ENCODE results near the gene TMEM209. TPM values are rescaled to one million over a fixed set of nuclear protein-coding genes. Genes with fewer than 3 reads are reported as not detected.
"Not testable (repeated sequence)": the region's sequence is repeated elsewhere in the genome, so short reads cannot be mapped to it uniquely, and the experiment has no call there.

The TMEM209 gene
- 19.1 TPM for polyA plus RNA-seq (2013, experiment 1 of 2)
- 19.1 TPM for polyA plus RNA-seq (2013, experiment 2 of 2)

DNA sequence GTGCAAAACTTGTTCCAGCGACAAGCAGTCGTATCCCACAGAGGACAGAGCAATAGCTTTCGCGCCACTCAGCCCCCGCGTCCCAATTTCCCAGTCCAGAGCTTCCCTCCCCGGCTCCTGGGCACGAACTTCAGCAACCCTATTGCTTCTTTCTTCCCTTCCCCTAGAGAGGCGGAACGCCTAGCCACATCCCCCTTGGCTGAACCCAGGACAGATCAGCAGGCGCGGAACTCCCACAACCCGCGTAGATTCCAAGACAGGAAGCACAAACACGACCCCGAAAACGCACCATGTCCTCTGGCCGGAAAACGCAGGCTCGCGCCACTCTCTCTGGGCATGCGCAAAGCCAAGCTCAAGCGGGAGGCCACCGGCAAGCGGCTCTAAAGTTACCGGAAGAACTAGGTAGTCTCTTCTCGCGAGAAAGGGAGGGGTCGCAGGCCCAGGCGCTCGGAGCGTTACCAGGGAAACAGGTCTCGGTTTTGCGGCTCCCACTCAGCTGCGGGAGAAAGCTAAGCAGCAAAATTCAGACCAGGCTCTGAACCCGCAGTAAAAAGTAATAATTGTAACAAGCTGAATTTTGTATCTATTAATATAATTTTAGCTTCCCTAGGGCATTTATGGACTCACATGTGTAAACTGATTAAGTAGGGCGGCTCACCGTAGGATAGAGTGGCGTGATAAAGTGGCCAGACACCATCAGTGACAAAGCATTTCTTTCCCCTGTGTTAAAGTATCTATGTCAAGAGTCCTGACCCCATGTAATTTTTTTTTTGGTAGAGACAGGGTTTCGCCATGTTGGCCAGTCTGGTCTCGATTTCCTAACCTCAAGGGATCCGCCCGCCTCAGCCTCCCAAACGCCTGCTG lies at the start of gene TMEM209:
Gene TMEM209 (minus strand): TSS at position 323 of the 864 bp plus-strand sequence. CDS start 31 bp downstream, at position 292.
- Histone ChIP-seq H3K9ac (ENCODE audit: low read length) (peak within 1 kb of the TSS; percentile 95), H2AFZ (ENCODE audit: low read depth, low read length) (peak within 1 kb of the TSS; percentile 66)

DNA sequence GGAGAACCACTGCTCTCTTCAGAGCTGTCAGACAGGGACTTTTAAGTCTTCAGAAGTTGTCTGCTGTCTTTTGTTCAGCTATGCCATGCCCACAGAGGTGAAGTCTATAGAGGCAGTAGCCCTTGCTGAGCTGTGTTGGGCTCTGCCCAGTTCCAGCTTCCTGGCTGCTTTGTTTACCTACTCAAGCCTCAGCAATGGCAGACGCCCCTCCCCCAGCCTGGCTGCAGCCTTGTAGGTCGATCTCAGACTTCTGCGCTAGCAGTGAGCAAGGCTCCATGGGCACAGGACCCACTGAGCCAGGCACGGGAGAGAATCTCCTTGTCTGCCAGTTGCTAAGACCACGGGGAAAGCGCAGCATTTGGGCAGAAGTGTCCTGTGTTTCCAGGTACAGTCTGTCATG lies 49.3 kb upstream of the TMEM209 start:
- no peak overlapping the region for H2AFZ ChIP-seq (ENCODE audit: low read depth, low read length)
- peak overlapping the region in 1 of 2 experiments; percentile 48 for H3K14ac ChIP-seq (ENCODE audit: low read length in 2 of 2)
- no peak overlapping the region for H2BK15ac ChIP-seq (ENCODE audit: low read depth, poor library complexity, severe bottlenecking)
- H4K8ac ChIP-seq (ENCODE audit: low read length), result peak overlapping the region; percentile 54
- H3K23ac ChIP-seq (ENCODE audit: low read length in 2 of 2), result no peak overlapping the region
- no peaks in the 10 kb centered on the region for H3K79me1 ChIP-seq (replicated peaks; ENCODE audit: low read length, poor library complexity, severe bottlenecking)
- 92% methylated on average over 6 of the region's 6 CpGs for WGBS
- H3K4me2 ChIP-seq (ENCODE audit: low read length, poor library complexity, severe bottlenecking), result no peak overlapping the region
- H3K18ac ChIP-seq (ENCODE audit: low read depth in 1 of 2, low read length in 2 of 2), result no peak overlapping the region
- H3K36me3 ChIP-seq (ENCODE audit: control insufficient read depth in 1 of 2, insufficient read depth in 2 of 2, low read depth in 1 of 2, low read length in 2 of 2), result no peaks in the 10 kb centered on the region
- no peak overlapping the region for H3K27ac ChIP-seq (ENCODE audit: low read length, poor library complexity, severe bottlenecking)
- peaks cover 37% of the 10 kb centered on the region for H3K9me3 ChIP-seq (ENCODE audit: control insufficient read depth, low read length)
- no peak overlapping the region for H2BK120ac ChIP-seq (ENCODE audit: low read depth, low read length)
- H3K27me3 ChIP-seq (ENCODE audit: control insufficient read depth in 1 of 2, insufficient read depth in 1 of 2, low read length in 2 of 2), result no peaks in the 10 kb centered on the region
- no peak overlapping the region for H3K4me3 ChIP-seq (ENCODE audit: insufficient read depth in 1 of 2, low read depth in 1 of 2, low read length in 2 of 2)
- no peak overlapping the region for H2BK5ac ChIP-seq (ENCODE audit: low read depth, low read length, poor library complexity, severe bottlenecking)
- no peak overlapping the region for H2BK12ac ChIP-seq (ENCODE audit: low read length in 2 of 2)
- no peak overlapping the region for H3K4ac ChIP-seq (ENCODE audit: low read depth in 1 of 2, low read length in 2 of 2)
- no peak overlapping the region for H3K9ac ChIP-seq (ENCODE audit: low read length)
- H3K4me1 ChIP-seq (ENCODE audit: control insufficient read depth, insufficient read depth, low read depth, low read length), result no peaks in the 10 kb centered on the region
- no peak overlapping the region for H2AK5ac ChIP-seq (ENCODE audit: low read length, severe bottlenecking)
- no peak for DNase-seq
- no peak overlapping the region for H4K91ac ChIP-seq (ENCODE audit: low read length)

More for the DNA sequence above, at the start of gene TMEM209:
- Histone ChIP-seq H3K4me2 (ENCODE audit: low read length, poor library complexity, severe bottlenecking) (peak within 1 kb of the TSS; percentile 80), H3K27ac (ENCODE audit: low read length, poor library complexity, severe bottlenecking) (peak within 1 kb of the TSS; percentile 83), H3K36me3 (ENCODE audit: control insufficient read depth in 1 of 2, insufficient read depth in 2 of 2, low read depth in 1 of 2, low read length in 2 of 2) (peaks cover 4 to 33% of the 10 kb centered on the region in 2 experiments), H4K8ac (ENCODE audit: low read length) (peak within 1 kb of the TSS; percentile 95), H2AK5ac (ENCODE audit: low read length, severe bottlenecking) (peak within 1 kb of the TSS; percentile 51), H3K4me1 (ENCODE audit: control insufficient read depth, insufficient read depth, low read depth, low read length) (peaks cover 4% of the 10 kb centered on the region), H3K9me3 (ENCODE audit: control insufficient read depth, low read length) (no peaks in the 10 kb centered on the region), H3K14ac (ENCODE audit: low read length in 2 of 2) (peak within 1 kb of the TSS in 1 of 2 experiments; percentile 6), H3K27me3 (ENCODE audit: control insufficient read depth in 1 of 2, insufficient read depth in 1 of 2, low read length in 2 of 2) (no peaks in the 10 kb centered on the region), H2BK12ac (ENCODE audit: low read length in 2 of 2) (no peak within 1 kb of the TSS), H2BK120ac (ENCODE audit: low read depth, low read length) (peak within 1 kb of the TSS; percentile 75), H3K18ac (ENCODE audit: low read depth in 1 of 2, low read length in 2 of 2) (peak within 1 kb of the TSS; percentile 66 to 92), H3K79me1 (replicated peaks; ENCODE audit: low read length, poor library complexity, severe bottlenecking) (peaks cover 7% of the 10 kb centered on the region), H4K91ac (ENCODE audit: low read length) (peak within 1 kb of the TSS; percentile 23), H3K4me3 (ENCODE audit: insufficient read depth in 1 of 2, low read depth in 1 of 2, low read length in 2 of 2) (peak within 1 kb of the TSS; percentile 84 to 92), H3K4ac (ENCODE audit: low read depth in 1 of 2, low read length in 2 of 2) (peak within 1 kb of the TSS; percentile 29 to 77), H2BK15ac (ENCODE audit: low read depth, poor library complexity, severe bottlenecking) (peak within 1 kb of the TSS; percentile 80), H3K23ac (ENCODE audit: low read length in 2 of 2) (no peak within 1 kb of the TSS), H2BK5ac (ENCODE audit: low read depth, low read length, poor library complexity, severe bottlenecking) (peak within 1 kb of the TSS; percentile 79)
- DNase-seq, result peak; percentile 96
- 17% methylated on average over 39 of the region's 44 CpGs for WGBS

DNA sequence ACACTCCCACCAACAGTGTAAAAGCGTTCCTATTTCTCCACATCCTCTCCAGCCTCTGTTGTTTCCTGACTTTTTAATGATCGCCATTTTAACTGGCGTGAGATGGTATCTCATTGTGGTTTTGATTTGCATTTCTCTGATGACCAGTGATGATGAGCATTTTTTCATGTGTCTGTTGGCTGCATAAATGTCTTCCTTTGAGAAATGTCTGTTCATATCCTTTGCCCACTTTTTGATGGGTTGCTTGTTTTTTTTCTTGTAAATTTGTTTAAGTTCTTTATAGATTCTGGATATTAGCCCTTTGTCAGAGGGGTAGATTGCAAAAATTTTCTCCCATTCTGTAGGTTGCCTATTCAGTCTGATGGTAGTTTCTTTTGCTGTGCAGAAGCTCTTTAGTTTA lies 44.4 kb upstream of the TMEM209 start:
- H3K4me1 ChIP-seq (ENCODE audit: control insufficient read depth, insufficient read depth, low read depth, low read length); DNase-seq: not testable (repeated sequence)
- 100% methylated on average over 1 of the region's 3 CpGs for WGBS

DNA sequence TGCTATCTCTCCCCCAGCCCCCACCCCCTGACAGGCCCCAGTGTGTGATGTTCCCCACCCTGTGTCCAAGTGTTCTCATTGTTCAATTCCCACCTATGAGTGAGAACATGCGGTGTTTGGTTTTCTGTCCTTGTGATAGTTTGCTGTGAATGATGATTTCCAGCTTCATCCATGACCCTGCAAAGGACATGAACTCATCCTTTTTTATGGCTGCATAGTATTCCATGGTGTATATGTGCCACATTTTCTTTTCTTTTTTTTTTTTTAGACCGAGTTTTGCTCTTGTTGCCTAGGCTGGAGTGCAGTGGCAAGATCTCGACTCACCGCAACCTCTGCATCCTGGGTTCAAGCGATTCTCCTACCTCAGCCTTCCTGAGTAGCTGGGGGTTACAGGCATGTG lies 43.6 kb upstream of the TMEM209 start:
- not testable (repeated sequence) for DNase-seq; H3K4me1 ChIP-seq (ENCODE audit: control insufficient read depth, insufficient read depth, low read depth, low read length); H3K9ac ChIP-seq (ENCODE audit: low read length); H2BK12ac ChIP-seq (ENCODE audit: low read length in 2 of 2); H3K9me3 ChIP-seq (ENCODE audit: control insufficient read depth, low read length); H3K4ac ChIP-seq (ENCODE audit: low read depth in 1 of 2, low read length in 2 of 2); H2BK5ac ChIP-seq (ENCODE audit: low read depth, low read length, poor library complexity, severe bottlenecking); H3K4me2 ChIP-seq (ENCODE audit: low read length, poor library complexity, severe bottlenecking); H3K4me3 ChIP-seq (ENCODE audit: insufficient read depth in 1 of 2, low read depth in 1 of 2, low read length in 2 of 2); H3K27ac ChIP-seq (ENCODE audit: low read length, poor library complexity, severe bottlenecking); H3K79me1 ChIP-seq (replicated peaks; ENCODE audit: low read length, poor library complexity, severe bottlenecking); H2AK5ac ChIP-seq (ENCODE audit: low read length, severe bottlenecking); H2BK15ac ChIP-seq (ENCODE audit: low read depth, poor library complexity, severe bottlenecking); H3K36me3 ChIP-seq (ENCODE audit: control insufficient read depth in 1 of 2, insufficient read depth in 2 of 2, low read depth in 1 of 2, low read length in 2 of 2); H4K91ac ChIP-seq (ENCODE audit: low read length); H2AFZ ChIP-seq (ENCODE audit: low read depth, low read length); H2BK120ac ChIP-seq (ENCODE audit: low read depth, low read length); H3K14ac ChIP-seq (ENCODE audit: low read length in 2 of 2); H3K27me3 ChIP-seq (ENCODE audit: control insufficient read depth in 1 of 2, insufficient read depth in 1 of 2, low read length in 2 of 2); H4K8ac ChIP-seq (ENCODE audit: low read length); H3K23ac ChIP-seq (ENCODE audit: low read length in 2 of 2); H3K18ac ChIP-seq (ENCODE audit: low read depth in 1 of 2, low read length in 2 of 2)
- WGBS, result 97% methylated on average over 5 of the region's 5 CpGs

More for the DNA sequence above, 44.4 kb upstream of the TMEM209 start:
- H3K9me3 ChIP-seq (ENCODE audit: control insufficient read depth, low read length); H4K8ac ChIP-seq (ENCODE audit: low read length); H2BK12ac ChIP-seq (ENCODE audit: low read length in 2 of 2); H2BK15ac ChIP-seq (ENCODE audit: low read depth, poor library complexity, severe bottlenecking); H3K27me3 ChIP-seq (ENCODE audit: control insufficient read depth in 1 of 2, insufficient read depth in 1 of 2, low read length in 2 of 2); H2BK5ac ChIP-seq (ENCODE audit: low read depth, low read length, poor library complexity, severe bottlenecking); H3K4me3 ChIP-seq (ENCODE audit: insufficient read depth in 1 of 2, low read depth in 1 of 2, low read length in 2 of 2); H2AFZ ChIP-seq (ENCODE audit: low read depth, low read length); H2BK120ac ChIP-seq (ENCODE audit: low read depth, low read length); H4K91ac ChIP-seq (ENCODE audit: low read length); H3K23ac ChIP-seq (ENCODE audit: low read length in 2 of 2); H3K9ac ChIP-seq (ENCODE audit: low read length); H3K18ac ChIP-seq (ENCODE audit: low read depth in 1 of 2, low read length in 2 of 2); H3K4ac ChIP-seq (ENCODE audit: low read depth in 1 of 2, low read length in 2 of 2); H3K27ac ChIP-seq (ENCODE audit: low read length, poor library complexity, severe bottlenecking); H3K4me2 ChIP-seq (ENCODE audit: low read length, poor library complexity, severe bottlenecking); H2AK5ac ChIP-seq (ENCODE audit: low read length, severe bottlenecking); H3K79me1 ChIP-seq (replicated peaks; ENCODE audit: low read length, poor library complexity, severe bottlenecking); H3K36me3 ChIP-seq (ENCODE audit: control insufficient read depth in 1 of 2, insufficient read depth in 2 of 2, low read depth in 1 of 2, low read length in 2 of 2); H3K14ac ChIP-seq (ENCODE audit: low read length in 2 of 2): not testable (repeated sequence)

All from mesenchymal stem cell (in vitro differentiated cells and primary cell).